Thoracic aorta (tissue), 2 donors: ENCODE measurements around the gene ATP1A3. TPM values are rescaled to one million over a fixed set of nuclear protein-coding genes. Genes with fewer than 3 reads are reported as not detected.
"Not testable (repeated sequence)": the region's sequence is repeated elsewhere in the genome, so short reads cannot be mapped to it uniquely, and the experiment has no call there.

ENCODE experiments used
- ATAC-seq: fragments of 150-250 bp; one replicate; pipeline ENCODE4 v1.8.0; 2017; ENCODE audit warnings: low read depth; ENCODE audit not compliant: insufficient number of reproducible peaks, low FRiP score
- DNase-seq: peaks from one replicate; pipeline ENCODE4 v3.0.0-alpha.2; 2020; ENCODE audit warnings: low spot score
- H3K27ac ChIP-seq, 2 donors: fragments of 200-600 bp; sonication (generic); 1 replicate in 1 of 2; 2 replicates in 1 of 2; pipeline ENCODE4 v1.5.1; 2016; ENCODE audit warnings: mild to moderate bottlenecking in 2 of 2, moderate library complexity in 2 of 2
- H3K27me3 ChIP-seq: fragments of 200-600 bp; sonication (generic); replicated peaks from 2 replicates; pipeline ENCODE4 v1.6.0; 2016; ENCODE audit warnings: mild to moderate bottlenecking; ENCODE audit not compliant: insufficient read depth
- H3K36me3 ChIP-seq: fragments of 200-600 bp; sonication (generic); one replicate; pipeline ENCODE4 v1.5.1; 2016
- H3K4me1 ChIP-seq, 2 donors: fragments of 200-600 bp; sonication (generic); 1 replicate in 1 of 2; 2 replicates in 1 of 2; pipeline versions ENCODE4 v1.5.1 to v1.6.0; 2016; ENCODE audit warnings: low read depth in 2 of 2, mild to moderate bottlenecking in 1 of 2; ENCODE audit not compliant: control insufficient read depth in 1 of 2
- H3K4me3 ChIP-seq: fragments of 200-600 bp; sonication (generic); 2 replicates; pipeline ENCODE4 v1.5.1; 2016; ENCODE audit warnings: mild to moderate bottlenecking
- H3K9me3 ChIP-seq: fragments of 200-600 bp; sonication (generic); 2 replicates; pipeline ENCODE4 v1.5.1; 2016
- total RNA-seq, 2 donors: library from RNA; depleted of rRNA; stranded (reverse); fragments of >200 nt; gene quantifications; one replicate each; pipeline versions ENCODE4 v1.1.0 to v1.2.3, GENCODE V29; 2016
- TF ChIP-seq, protein P1 (sequence below): fragments of 200-600 bp; sonication (generic); IDR thresholded peaks from one replicate; pipeline ENCODE4 v1.5.1; 2019; ENCODE audit warnings: antibody characterized with exemption

Gene ATP1A3
- total RNA-seq, 2 donors from 2014 or later, result 0.14 TPM; not detected in 1

DNA sequence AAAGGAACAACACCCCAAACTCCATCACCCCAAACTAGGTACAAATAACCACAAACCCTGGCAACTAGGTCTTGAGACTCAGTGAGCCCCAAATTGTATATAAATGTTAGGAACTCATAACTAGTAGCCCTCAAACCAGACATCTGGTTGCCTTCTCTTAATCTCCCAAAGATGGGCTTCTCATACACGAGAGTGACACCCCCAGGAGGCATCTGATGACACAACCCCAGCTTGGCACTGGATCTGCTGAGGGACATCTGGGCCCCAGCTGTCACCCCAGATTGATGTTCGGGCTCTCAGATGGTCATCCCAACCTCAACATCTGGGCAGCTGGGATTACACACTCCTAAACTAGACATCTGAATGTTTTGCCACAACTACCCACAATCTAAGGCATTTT is 49.7 kb downstream of the ATP1A3 start:
- no peak overlapping the region for H3K4me3 ChIP-seq
- peaks cover 7 to 10% of the 10 kb centered on the region in 2 donors for H3K4me1 ChIP-seq
- H3K36me3 ChIP-seq, result no peaks in the 10 kb centered on the region
- ATAC-seq, result no peak
- TF ChIP-seq, protein P1, sequence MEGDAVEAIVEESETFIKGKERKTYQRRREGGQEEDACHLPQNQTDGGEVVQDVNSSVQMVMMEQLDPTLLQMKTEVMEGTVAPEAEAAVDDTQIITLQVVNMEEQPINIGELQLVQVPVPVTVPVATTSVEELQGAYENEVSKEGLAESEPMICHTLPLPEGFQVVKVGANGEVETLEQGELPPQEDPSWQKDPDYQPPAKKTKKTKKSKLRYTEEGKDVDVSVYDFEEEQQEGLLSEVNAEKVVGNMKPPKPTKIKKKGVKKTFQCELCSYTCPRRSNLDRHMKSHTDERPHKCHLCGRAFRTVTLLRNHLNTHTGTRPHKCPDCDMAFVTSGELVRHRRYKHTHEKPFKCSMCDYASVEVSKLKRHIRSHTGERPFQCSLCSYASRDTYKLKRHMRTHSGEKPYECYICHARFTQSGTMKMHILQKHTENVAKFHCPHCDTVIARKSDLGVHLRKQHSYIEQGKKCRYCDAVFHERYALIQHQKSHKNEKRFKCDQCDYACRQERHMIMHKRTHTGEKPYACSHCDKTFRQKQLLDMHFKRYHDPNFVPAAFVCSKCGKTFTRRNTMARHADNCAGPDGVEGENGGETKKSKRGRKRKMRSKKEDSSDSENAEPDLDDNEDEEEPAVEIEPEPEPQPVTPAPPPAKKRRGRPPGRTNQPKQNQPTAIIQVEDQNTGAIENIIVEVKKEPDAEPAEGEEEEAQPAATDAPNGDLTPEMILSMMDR, result no peak
- DNase-seq, result no peak
- H3K9me3 ChIP-seq, result no peaks in the 10 kb centered on the region
- H3K27ac ChIP-seq, result no peak overlapping the region
- peaks cover 8% of the 10 kb centered on the region for H3K27me3 ChIP-seq

DNA sequence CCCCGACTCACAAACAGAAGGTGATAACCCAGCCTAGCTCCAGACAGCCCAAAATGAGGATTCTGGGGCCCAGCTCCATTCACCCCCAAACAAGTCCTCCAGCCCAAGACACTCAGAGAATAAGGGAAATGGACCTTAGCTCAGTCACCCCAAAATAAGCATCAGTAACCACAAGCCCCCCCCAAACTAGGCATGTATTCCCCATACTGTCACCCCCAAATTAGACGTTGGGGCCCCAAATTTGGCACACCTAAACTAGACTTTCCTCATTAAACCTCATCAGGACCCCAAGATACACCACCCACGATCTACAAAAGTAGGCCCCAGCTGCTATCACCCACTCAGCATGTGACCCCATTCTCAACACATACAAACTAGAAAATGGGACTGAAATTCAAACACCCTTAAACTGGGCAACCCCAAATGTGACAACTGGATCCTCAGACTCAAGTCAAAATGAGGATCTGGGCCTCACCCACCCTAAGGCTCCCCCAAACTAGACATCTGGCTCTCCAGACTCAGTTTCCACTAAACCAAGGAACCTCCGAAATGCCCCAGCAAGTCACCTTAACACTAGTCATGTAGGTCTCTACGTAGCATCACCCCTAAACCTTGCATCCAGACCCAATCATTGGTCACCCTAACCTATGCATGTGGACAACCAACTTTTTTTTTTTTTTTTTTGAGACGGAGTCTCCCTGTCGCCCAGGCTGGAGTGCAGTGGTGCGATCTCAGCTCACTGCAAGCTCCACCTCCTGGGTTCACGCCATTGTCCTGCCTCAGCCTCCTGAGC is 52.4 kb downstream of the ATP1A3 start:
- H3K27me3 ChIP-seq, result peaks cover 8% of the 10 kb centered on the region
- ATAC-seq, result no peak

GRCh38 chr19:41940731-41941409 is 53.2 kb downstream of the ATP1A3 start:
- Histone ChIP-seq H3K4me1 (peaks cover 7 to 10% of the 10 kb centered on the region in 2 donors), H3K36me3 (no peaks in the 10 kb centered on the region), H3K27ac (no peak overlapping the region), H3K4me3 (peak overlapping the region; percentile 62), H3K27me3 (peaks cover 8% of the 10 kb centered on the region), H3K9me3 (no peaks in the 10 kb centered on the region)
- TF ChIP-seq, protein P1, result no peak
- ATAC-seq (no peak), DNase-seq (no peak)

More for the DNA sequence above, 52.4 kb downstream of the ATP1A3 start:
- Histone ChIP-seq H3K4me1 (peaks cover 7 to 10% of the 10 kb centered on the region in 2 donors), H3K27ac (no peak overlapping the region), H3K36me3 (no peaks in the 10 kb centered on the region), H3K9me3 (no peaks in the 10 kb centered on the region), H3K4me3 (no peak overlapping the region)
- TF ChIP-seq, protein P1, result no peak
- no peak for DNase-seq

DNA sequence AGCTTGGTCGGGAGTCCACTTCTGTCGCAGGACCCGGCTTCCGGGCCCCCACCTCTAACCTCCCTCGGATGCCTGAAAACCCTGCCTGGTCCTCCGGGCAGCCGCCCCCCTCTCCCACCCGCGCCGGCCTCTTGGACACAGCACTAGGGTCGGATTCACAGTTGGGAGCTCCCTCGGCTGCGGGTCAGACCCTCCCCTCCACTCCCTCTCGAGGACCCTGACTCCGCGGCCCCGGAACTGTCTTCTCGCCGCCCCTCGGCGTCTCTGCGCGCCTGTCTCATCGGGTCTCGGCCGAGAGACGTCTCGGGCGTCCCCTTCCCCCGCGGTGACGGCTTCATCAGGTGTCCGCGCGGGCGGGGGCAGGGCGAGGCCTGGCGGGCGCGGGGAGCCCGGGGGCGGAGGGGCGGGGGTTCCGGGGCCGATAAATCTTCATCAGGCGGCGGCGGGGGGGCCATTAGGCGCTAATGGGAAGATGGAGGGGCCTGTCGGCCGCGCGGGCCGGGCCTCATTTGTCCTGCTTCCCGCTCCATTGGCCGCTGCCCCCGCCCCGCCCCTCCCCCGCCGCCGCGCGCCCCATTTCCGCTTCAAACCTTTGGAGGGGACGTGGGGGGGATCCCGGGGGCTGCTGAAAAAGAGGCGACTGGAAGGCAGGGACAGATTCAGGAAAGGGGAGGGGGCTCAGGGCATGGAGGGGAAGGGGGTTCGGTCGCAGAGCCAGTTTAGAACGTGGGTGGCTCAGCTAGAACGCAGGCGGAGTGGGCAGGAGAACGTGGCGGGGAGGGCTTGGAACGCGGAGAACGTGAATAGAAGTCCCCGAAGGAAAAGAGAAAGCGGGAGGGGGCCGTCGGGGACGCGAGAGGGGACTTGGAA is 53.9 kb downstream of the ATP1A3 start:
- Histone ChIP-seq H3K4me1 (peaks cover 7 to 10% of the 10 kb centered on the region in 2 donors), H3K9me3 (no peaks in the 10 kb centered on the region), H3K27me3 (peaks cover 8% of the 10 kb centered on the region), H3K27ac (no peak overlapping the region), H3K4me3 (peak overlapping the region; percentile 62), H3K36me3 (no peaks in the 10 kb centered on the region)
- no peak for ATAC-seq
- TF ChIP-seq, protein P1, result no peak
- DNase-seq, result no peak

DNA sequence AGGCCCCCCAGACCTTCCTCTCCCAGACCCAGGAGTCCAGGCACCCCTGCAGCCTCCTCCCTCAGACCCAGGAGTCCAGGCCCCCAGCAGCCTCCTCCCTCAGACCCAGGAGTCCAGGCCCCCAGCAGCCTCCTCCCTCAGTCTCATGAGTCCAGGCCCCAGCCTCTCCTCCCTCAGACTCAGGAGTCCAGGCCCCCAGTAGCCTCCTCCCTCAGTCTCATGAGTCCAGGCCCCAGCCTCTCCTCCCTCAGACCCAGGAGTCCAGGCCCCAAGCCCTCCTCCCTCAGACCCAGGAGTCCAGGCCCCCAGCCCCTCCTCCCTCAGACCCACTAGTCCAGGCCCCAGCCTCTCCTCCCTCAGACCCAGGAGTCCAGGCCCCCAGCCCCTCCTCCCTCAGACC is 54.8 kb downstream of the ATP1A3 start:
- DNase-seq, ATAC-seq, H3K4me3 ChIP-seq, H3K9me3 ChIP-seq, H3K36me3 ChIP-seq, H3K27ac ChIP-seq, H3K4me1 ChIP-seq, H3K27me3 ChIP-seq: not testable (repeated sequence)
